T-cell (primary cell): Measurements from ENCODE around the gene BAIAP2. TPM values are rescaled to one million over a fixed set of nuclear protein-coding genes. Genes with fewer than 3 reads are reported as not detected.
A peak's percentile ranks its signal among the peaks of the same experiment; 100 is the strongest.

Source experiments
- ATAC-seq, 4 experiments: fragments of 200-7000 bp in 3 of 4; fragments of 150-1000 bp in 1 of 4; cut with Tn5 transposase; replicated peaks in 1 of 4; 1 replicate in 3 of 4; 2 replicates in 1 of 4; pipeline ENCODE4 v1.10.0; 2021; ENCODE audit warnings: moderate library complexity in 3 of 4, mild to moderate bottlenecking in 2 of 4, moderate number of reproducible peaks in 1 of 4
- CTCF ChIA-PET, 2 donors: fragments of 300-600 bp; sonication (Branson Sonifier 250); formaldehyde crosslinking; loops; one replicate each; lab custom pipeline; 2022; ENCODE audit warnings: antibody characterized with exemption in 2 of 2; lab: Charles Lee
- POLR2A ChIA-PET, 2 donors: fragments of 300-600 bp; sonication (Branson Sonifier 250); formaldehyde crosslinking; loops; one replicate each; lab custom pipeline; 2022; ENCODE audit warnings: antibody characterized with exemption in 2 of 2; lab: Charles Lee
- DNase-seq, 35 experiments: peaks; one replicate each; pipeline versions ENCODE4 v3.0.0 to v3.0.0-alpha.2; 2013 to 2023
- H3K27ac ChIP-seq: one replicate; pipeline ENCODE4 v1.5.1; 2013; ENCODE audit warnings: low read length
- H3K27me3 ChIP-seq, 2 experiments: replicated peaks in 1 of 2; 1 replicate in 1 of 2; 2 replicates in 1 of 2; pipeline versions ENCODE4 v1.6.1 to v1.7.0; 2013; ENCODE audit warnings: low read length in 1 of 2, mixed read lengths in 1 of 2; ENCODE audit not compliant: control insufficient read depth in 2 of 2, insufficient read depth in 2 of 2; ENCODE audit errors: extremely low read depth in 1 of 2
- H3K36me3 ChIP-seq, 2 donors: 1 replicate in 1 of 2; 2 replicates in 1 of 2; pipeline versions ENCODE4 v1.6.1 to v1.7.0; 2013; ENCODE audit warnings: low read length in 1 of 2; ENCODE audit not compliant: control insufficient read depth in 2 of 2, insufficient read depth in 1 of 2; ENCODE audit errors: extremely low read depth in 1 of 2
- H3K4me1 ChIP-seq, 2 experiments: 1 replicate in 1 of 2; 2 replicates in 1 of 2; pipeline versions ENCODE4 v1.6.1 to v1.7.0; 2013; ENCODE audit warnings: low read length in 2 of 2, mixed read lengths in 1 of 2; ENCODE audit not compliant: insufficient read depth in 2 of 2, control insufficient read depth in 1 of 2; ENCODE audit errors: extremely low read depth in 1 of 2
- H3K4me3 ChIP-seq, 2 donors: 1 replicate in 1 of 2; 2 replicates in 1 of 2; pipeline versions ENCODE4 v1.5.1 to v1.7.0; 2013; ENCODE audit warnings: mild to moderate bottlenecking in 2 of 2, low read length in 1 of 2, moderate library complexity in 1 of 2; ENCODE audit not compliant: control insufficient read depth in 1 of 2; ENCODE audit errors: extremely low read depth in 1 of 2
- H3K9me3 ChIP-seq: 2 replicates; pipeline ENCODE4 v1.7.0; 2013
- H3K27ac Mint-ChIP-seq, 2 donors: one replicate each; pipeline ENCODE4 v1.8.0; 2020 to 2021; ENCODE audit warnings: mild to moderate bottlenecking in 2 of 2, mixed read lengths in 2 of 2
- H3K27me3 Mint-ChIP-seq, 2 donors: one replicate each; pipeline ENCODE4 v1.8.0; 2021 to 2022; ENCODE audit warnings: mixed read lengths in 2 of 2
- H3K36me3 Mint-ChIP-seq: one replicate; pipeline ENCODE4 v1.8.0; 2021; ENCODE audit warnings: mixed read lengths
- H3K4me1 Mint-ChIP-seq, 3 donors: one replicate each; pipeline ENCODE4 v1.8.0; 2020 to 2022; ENCODE audit warnings: mixed read lengths in 3 of 3, mild to moderate bottlenecking in 1 of 3
- H3K4me3 Mint-ChIP-seq, 3 donors: one replicate each; pipeline ENCODE4 v1.8.0; 2020 to 2022; ENCODE audit warnings: mild to moderate bottlenecking in 3 of 3, mixed read lengths in 3 of 3, moderate library complexity in 3 of 3
- H3K9me3 Mint-ChIP-seq, 3 donors: one replicate each; pipeline ENCODE4 v1.8.0; 2020 to 2022; ENCODE audit warnings: mixed read lengths in 3 of 3
- WGBS: methylation state at CpG from one replicate; pipeline ENCODE4 v1.1.5; 2013; ENCODE audit warnings: missing lambda C conversion rate; ENCODE audit not compliant: insufficient coverage; 5-methylcytosine and 5-hydroxymethylcytosine counted together
- total RNA-seq, 35 experiments: library from RNA in 6 of 35; stranded (reverse) in 6 of 35; fragments of 120-200 nt in 1 of 35; gene quantifications; one replicate each; pipeline versions ENCODE4 v1.2.1 to v1.2.4 and lab custom pipeline; 2013 to 2026

The BAIAP2 gene
- total RNA-seq, 5 donors from 2014 or later (not counting 1 experiment from before 2014, with no cell fraction given) = 6.3 to 12.0 (median 10.1) TPM

GRCh38 chr17:81037026-81037797, 2.3 kb downstream of the BAIAP2 start:
- no peaks in the 10 kb centered on the region for H3K36me3 Mint-ChIP-seq
- Histone ChIP-seq H3K27me3 (peaks cover 0 to 65% of the 10 kb centered on the region in 2 experiments), H3K36me3 (peaks cover 0 to 5% of the 10 kb centered on the region in 2 donors), H3K4me1 (peaks cover 6 to 21% of the 10 kb centered on the region in 2 experiments), H3K27ac (no peak overlapping the region), H3K9me3 (no peaks in the 10 kb centered on the region), H3K4me3 (no peak overlapping the region)
- H3K27me3 Mint-ChIP-seq = peaks cover 0 to 9% of the 10 kb centered on the region in 2 donors
- ChIA-PET CTCF (no interaction called here), POLR2A (no interaction called here)
- H3K4me1 Mint-ChIP-seq = peaks cover 22 to 30% (median 27%) of the 10 kb centered on the region in 3 donors
- no peak overlapping the region for H3K27ac Mint-ChIP-seq
- ATAC-seq = no peak
- H3K9me3 Mint-ChIP-seq = no peaks in the 10 kb centered on the region
- 91% methylated on average over 28 of the region's 28 CpGs for WGBS
- no peak for DNase-seq
- H3K4me3 Mint-ChIP-seq = peak overlapping the region; percentile 73 to 78 (median 73)

DNA sequence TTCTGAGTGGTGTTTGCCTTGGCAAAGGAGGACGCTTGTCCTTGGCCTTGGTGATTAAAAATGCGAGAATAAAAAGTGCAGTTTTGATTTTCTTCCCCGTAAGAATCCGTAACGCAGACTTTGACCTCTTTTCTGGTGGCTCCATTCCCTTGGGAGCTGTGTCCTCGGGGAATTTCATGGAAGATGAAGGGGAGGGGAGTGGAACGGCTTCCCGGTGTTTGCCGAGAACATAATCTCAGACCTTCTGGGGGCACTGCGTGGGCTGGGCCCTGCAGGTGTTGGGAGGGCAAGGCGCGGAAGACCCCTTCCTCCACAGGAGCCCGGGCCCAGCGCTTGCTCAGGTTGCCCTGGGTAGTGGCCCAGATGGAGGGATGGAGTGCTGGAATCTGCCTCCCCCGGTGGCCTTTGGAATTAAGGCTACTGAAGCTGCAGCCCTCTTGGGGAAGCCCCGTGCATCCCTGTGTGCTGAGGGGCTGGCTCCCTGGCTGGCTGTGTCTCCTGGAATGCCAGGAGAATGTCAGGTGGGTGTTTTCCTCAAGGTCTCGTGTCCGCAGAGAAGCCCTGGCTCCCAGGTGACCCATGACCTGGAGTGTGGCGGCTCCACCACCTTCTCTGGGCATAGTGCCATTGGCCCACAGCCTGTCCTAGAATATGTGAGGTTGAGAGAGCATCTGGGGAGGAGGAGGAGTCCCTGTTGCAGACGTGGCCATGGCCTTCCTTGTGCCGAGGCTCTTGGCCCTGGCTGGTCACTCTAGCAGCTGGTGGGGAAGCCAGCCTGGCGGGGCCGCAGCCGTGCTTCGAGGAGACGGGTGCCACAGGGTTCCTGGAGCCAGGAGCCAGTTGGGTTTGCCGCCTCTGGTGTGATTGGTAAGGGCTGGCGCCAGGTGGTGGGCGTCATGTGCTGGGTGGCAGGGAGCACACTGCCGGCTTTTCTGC, 3.1 kb downstream of the BAIAP2 start:
- peaks cover 0 to 57% of the 10 kb centered on the region in 2 experiments for H3K27me3 ChIP-seq
- ATAC-seq = no peak
- POLR2A ChIA-PET = no interaction called here

DNA sequence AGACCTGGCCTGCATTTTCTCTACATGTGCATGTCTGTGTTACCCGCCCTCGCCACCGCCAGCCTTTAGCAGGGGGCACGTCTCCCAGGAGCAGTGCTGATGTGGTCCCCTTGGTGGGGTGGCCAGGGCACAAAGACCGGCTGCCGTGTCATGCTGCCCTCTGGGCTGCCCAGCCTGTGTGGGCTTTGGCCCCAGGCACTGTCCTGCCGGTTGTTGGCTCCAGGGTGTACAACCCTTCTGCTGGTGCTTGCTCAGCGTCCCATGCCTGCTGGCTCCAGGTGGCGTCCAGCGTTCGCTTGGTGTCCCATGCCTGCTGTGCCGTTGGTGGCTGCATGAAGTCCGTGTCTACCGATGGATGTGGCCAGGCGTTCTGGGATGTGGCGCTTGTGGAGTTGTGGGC, 4.1 kb downstream of the BAIAP2 start:
- no peak for DNase-seq
- Histone ChIP-seq H3K4me3 (no peak overlapping the region), H3K27me3 (peaks cover 0 to 47% of the 10 kb centered on the region in 2 experiments), H3K27ac (no peak overlapping the region), H3K4me1 (peaks cover 2 to 13% of the 10 kb centered on the region in 2 experiments), H3K9me3 (no peaks in the 10 kb centered on the region), H3K36me3 (peaks cover 0 to 5% of the 10 kb centered on the region in 2 donors)
- no peak overlapping the region for H3K4me3 Mint-ChIP-seq
- no peak for ATAC-seq
- 85% methylated on average over 16 of the region's 16 CpGs for WGBS
- no peaks in the 10 kb centered on the region for H3K9me3 Mint-ChIP-seq
- H3K36me3 Mint-ChIP-seq = no peaks in the 10 kb centered on the region
- no peak overlapping the region for H3K27ac Mint-ChIP-seq
- peaks cover 13 to 19% (median 14%) of the 10 kb centered on the region in 3 donors for H3K4me1 Mint-ChIP-seq
- CTCF ChIA-PET = no interaction called here
- POLR2A ChIA-PET = no interaction called here
- peaks cover 0 to 2% of the 10 kb centered on the region in 2 donors for H3K27me3 Mint-ChIP-seq

More for the DNA sequence above, 3.1 kb downstream of the BAIAP2 start:
- Histone ChIP-seq H3K4me1 (peaks cover 6 to 21% of the 10 kb centered on the region in 2 experiments), H3K4me3 (no peak overlapping the region), H3K27ac (no peak overlapping the region), H3K36me3 (peaks cover 0 to 5% of the 10 kb centered on the region in 2 donors), H3K9me3 (no peaks in the 10 kb centered on the region)
- Mint-ChIP-seq H3K36me3 (no peaks in the 10 kb centered on the region), H3K4me3 (no peak overlapping the region), H3K27me3 (peaks cover 0 to 9% of the 10 kb centered on the region in 2 donors), H3K4me1 (peaks cover 22 to 29% (median 24%) of the 10 kb centered on the region in 3 donors), H3K9me3 (no peaks in the 10 kb centered on the region), H3K27ac (no peak overlapping the region)
- DNase-seq = no peak
- WGBS = 89% methylated on average over 19 of the region's 30 CpGs
- CTCF ChIA-PET = no interaction called here

DNA sequence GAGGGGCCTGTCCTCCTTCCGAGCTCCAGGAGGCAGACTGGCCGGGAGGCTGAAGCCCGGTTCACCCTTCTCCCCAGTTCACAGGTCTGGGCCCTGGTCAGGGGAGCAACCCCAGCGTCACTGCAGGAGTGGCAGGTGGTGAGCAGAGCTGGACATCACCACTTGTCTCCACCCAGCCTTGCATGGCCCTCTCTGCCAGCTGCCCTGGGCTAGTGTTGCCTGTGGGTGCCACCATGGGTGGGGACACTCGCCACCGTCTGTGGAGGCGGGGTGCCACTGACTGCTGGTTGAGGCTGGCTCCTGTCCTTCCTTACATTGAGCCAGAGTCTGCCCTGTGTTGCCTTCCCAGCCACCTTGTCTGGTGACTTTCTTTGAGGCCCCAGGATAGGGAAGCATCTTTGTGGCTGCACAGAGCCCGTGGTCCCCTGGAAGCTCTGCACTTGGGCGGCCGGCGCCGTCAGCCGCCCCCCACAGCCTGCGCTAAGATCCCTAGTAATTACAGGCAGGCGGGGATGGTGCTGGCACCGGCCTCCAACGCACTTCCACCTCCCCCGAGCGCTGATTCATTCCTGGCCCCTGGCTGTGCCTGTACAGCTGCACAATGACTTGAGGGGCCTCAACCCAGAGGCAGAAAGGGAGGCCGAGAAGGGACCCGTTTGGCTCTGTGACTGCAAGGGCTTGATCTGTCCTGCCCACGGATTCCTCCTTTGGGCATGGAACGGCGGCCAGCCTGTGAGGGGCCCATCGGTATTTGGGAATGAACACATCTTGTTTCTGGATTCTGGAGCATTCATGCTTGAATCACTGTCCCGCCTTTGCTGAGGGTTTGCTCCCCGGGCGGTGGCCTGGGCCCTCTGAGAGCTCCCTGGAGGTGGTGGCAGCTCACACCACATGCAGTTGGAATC, 5.2 kb downstream of the BAIAP2 start:
- no peaks in the 10 kb centered on the region for H3K9me3 Mint-ChIP-seq
- POLR2A ChIA-PET = no interaction called here
- ATAC-seq = no peak

GRCh38 chr17:81040791-81041337, 5.9 kb downstream of the BAIAP2 start:
- ChIA-PET POLR2A (no interaction called here), CTCF (no interaction called here)
- H3K27me3 ChIP-seq = peaks cover 0 to 47% of the 10 kb centered on the region in 2 experiments
- Mint-ChIP-seq H3K27me3 (peaks cover 0 to 2% of the 10 kb centered on the region in 2 donors), H3K9me3 (no peaks in the 10 kb centered on the region), H3K4me1 (peaks cover 9 to 13% (median 10%) of the 10 kb centered on the region in 3 donors), H3K27ac (no peak overlapping the region), H3K4me3 (no peak overlapping the region), H3K36me3 (no peaks in the 10 kb centered on the region)
- peaks cover 0 to 7% of the 10 kb centered on the region in 2 experiments for H3K4me1 ChIP-seq
- no peak overlapping the region for H3K4me3 ChIP-seq
- H3K9me3 ChIP-seq = no peaks in the 10 kb centered on the region
- no peak overlapping the region for H3K27ac ChIP-seq
- peak in 2 of 4 experiments; percentile 38 to 47 for ATAC-seq
- 40% methylated on average over 6 of the region's 6 CpGs for WGBS
- H3K36me3 ChIP-seq = peaks cover 0 to 5% of the 10 kb centered on the region in 2 donors
- DNase-seq = peak in 2 of 35 experiments; percentile 22 to 24

More for the DNA sequence above, 5.2 kb downstream of the BAIAP2 start:
- Mint-ChIP-seq H3K4me1 (peaks cover 12 to 15% (median 12%) of the 10 kb centered on the region in 3 donors), H3K4me3 (no peak overlapping the region), H3K27ac (no peak overlapping the region), H3K36me3 (no peaks in the 10 kb centered on the region), H3K27me3 (peaks cover 0 to 2% of the 10 kb centered on the region in 2 donors)
- H3K4me3 ChIP-seq = no peak overlapping the region
- peaks cover 0 to 45% of the 10 kb centered on the region in 2 experiments for H3K27me3 ChIP-seq
- CTCF ChIA-PET = interaction anchor here in 1 of 2 donors (0.6 kb wide), 1 partner anchor 463 kb away, joined by 5 read pairs; no protein-coding TSS in a partner anchor
- H3K36me3 ChIP-seq = peaks cover 0 to 5% of the 10 kb centered on the region in 2 donors
- H3K27ac ChIP-seq = no peak overlapping the region
- H3K9me3 ChIP-seq = no peaks in the 10 kb centered on the region
- WGBS = 80% methylated on average over 27 of the region's 28 CpGs
- no peak for DNase-seq
- peaks cover 0 to 10% of the 10 kb centered on the region in 2 experiments for H3K4me1 ChIP-seq
